Duodenal mucosa (tissue), 2 donors: ENCODE data around the gene KATNAL1.
"Not testable (repeated sequence)": the region's sequence is repeated elsewhere in the genome, so short reads cannot be mapped to it uniquely, and the experiment has no call there.

Experiments
- H3K27ac ChIP-seq: one replicate; pipeline ENCODE4 v1.7.0; 2013; ENCODE audit warnings: low read depth, low read length
- H3K27me3 ChIP-seq, 2 donors: one replicate each; pipeline ENCODE4 v1.7.0; 2013; ENCODE audit warnings: low read length in 2 of 2, control low read depth in 1 of 2; ENCODE audit not compliant: insufficient read depth in 2 of 2, control insufficient read depth in 1 of 2
- H3K36me3 ChIP-seq, 2 donors: one replicate each; pipeline ENCODE4 v1.7.0; 2013; ENCODE audit warnings: low read length in 2 of 2, control low read depth in 1 of 2; ENCODE audit not compliant: insufficient read depth in 2 of 2, control insufficient read depth in 1 of 2
- H3K4me1 ChIP-seq, 2 donors: one replicate each; pipeline ENCODE4 v1.7.0; 2013; ENCODE audit warnings: low read length in 2 of 2, control low read depth in 1 of 2; ENCODE audit not compliant: insufficient read depth in 2 of 2, control insufficient read depth in 1 of 2
- H3K4me3 ChIP-seq, 2 donors: one replicate each; pipeline ENCODE4 v1.7.0; 2013; ENCODE audit warnings: low read length in 2 of 2, low read depth in 1 of 2
- H3K9ac ChIP-seq, 2 donors: one replicate each; pipeline ENCODE4 v1.7.0; 2013; ENCODE audit warnings: low read length in 2 of 2, low read depth in 1 of 2
- H3K9me3 ChIP-seq, 2 donors: one replicate each; pipeline ENCODE4 v1.7.0; 2013; ENCODE audit warnings: low read length in 2 of 2, control low read depth in 1 of 2; ENCODE audit not compliant: control insufficient read depth in 1 of 2

KATNAL1 gene

GRCh38 chr13:30266756-30267155 is 40.6 kb downstream of the KATNAL1 start:
- Histone ChIP-seq H3K4me1 (no peaks in the 10 kb centered on the region), H3K36me3 (no peaks in the 10 kb centered on the region), H3K9ac (no peak overlapping the region)

GRCh38 chr13:30259149-30259733 is 48.1 kb downstream of the KATNAL1 start:
- not testable (repeated sequence) for H3K27me3 ChIP-seq, H3K4me1 ChIP-seq, H3K36me3 ChIP-seq, H3K27ac ChIP-seq, H3K9ac ChIP-seq, H3K9me3 ChIP-seq, H3K4me3 ChIP-seq

More at GRCh38 chr13:30266756-30267155, 40.6 kb downstream of the KATNAL1 start:
- H3K27me3 ChIP-seq, result no peaks in the 10 kb centered on the region
- no peak overlapping the region for H3K27ac ChIP-seq
- H3K9me3 ChIP-seq, result no peaks in the 10 kb centered on the region
- no peak overlapping the region for H3K4me3 ChIP-seq

DNA sequence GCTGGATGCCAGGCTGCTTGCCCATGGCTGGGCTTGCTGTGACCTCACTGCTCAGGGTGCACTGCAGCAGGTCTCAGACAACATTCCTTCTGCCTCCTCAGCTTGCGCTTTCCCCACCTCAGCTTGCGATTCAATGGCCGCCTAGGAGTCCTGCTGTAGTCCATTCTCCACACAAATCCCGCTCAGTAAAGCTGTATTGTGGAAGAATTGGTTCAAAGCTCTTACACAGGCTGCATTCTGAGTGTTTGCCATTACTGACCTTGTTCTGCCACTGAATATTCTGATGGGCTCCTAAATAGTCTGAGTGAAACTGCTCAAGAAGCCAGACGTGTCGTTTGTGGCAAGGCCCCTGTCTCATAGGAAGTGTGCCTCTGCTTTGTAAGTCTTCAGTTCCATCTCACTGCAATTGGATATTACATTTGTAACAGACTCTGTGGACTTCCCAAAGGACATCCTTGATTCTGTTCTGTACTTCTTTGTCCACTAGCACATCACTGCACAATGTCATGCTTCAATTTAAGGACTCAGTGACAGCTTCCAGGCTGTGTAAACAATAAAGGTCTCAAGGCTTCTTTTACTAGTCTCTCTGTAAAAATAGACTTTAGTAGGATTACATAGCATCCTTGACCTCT is 49.8 kb downstream of the KATNAL1 start:
- no peak overlapping the region for H3K27ac ChIP-seq
- no peak overlapping the region for H3K9ac ChIP-seq

DNA sequence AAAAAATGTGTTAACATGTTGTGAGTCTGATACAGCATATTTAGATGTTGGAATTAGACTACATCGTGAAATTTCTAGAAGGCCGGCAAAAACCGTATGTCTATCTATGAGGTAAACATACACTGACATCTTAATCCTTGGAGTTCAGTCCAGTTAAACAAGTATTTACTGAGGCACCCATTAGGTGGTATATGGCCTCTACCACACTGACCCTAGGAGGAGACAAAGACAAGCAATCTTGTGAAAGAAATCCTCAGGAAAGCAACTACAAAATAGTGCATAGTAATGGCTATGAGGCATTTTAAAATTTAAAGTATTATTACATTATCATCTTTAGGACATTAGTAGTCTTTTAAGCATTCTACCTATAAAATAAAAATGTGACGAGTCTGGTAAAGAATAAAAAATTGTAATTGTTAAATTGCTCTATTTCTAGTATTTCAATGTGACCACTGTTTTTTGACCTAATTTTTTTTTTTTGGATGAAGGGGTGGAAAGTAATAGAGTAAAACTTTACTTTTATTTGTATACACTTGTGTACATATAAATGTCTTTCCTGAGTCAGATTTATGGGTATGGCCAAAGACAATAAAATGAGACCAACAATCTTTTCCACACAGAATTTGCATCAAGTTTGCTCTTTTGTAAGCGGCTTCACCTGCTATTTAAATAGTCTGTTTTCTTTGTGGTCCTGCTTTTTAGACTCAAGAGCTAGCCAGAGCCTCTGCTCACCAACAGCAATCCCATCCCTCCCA is 50.5 kb downstream of the KATNAL1 start:
- Histone ChIP-seq H3K9me3 (no peaks in the 10 kb centered on the region), H3K9ac (no peak overlapping the region), H3K4me1 (no peaks in the 10 kb centered on the region), H3K27me3 (no peaks in the 10 kb centered on the region), H3K27ac (no peak overlapping the region), H3K36me3 (no peaks in the 10 kb centered on the region), H3K4me3 (no peak overlapping the region)

More for the DNA sequence above, 49.8 kb downstream of the KATNAL1 start:
- Histone ChIP-seq H3K9me3 (no peaks in the 10 kb centered on the region), H3K4me3 (no peak overlapping the region), H3K36me3 (no peaks in the 10 kb centered on the region), H3K4me1 (no peaks in the 10 kb centered on the region), H3K27me3 (no peaks in the 10 kb centered on the region)

DNA sequence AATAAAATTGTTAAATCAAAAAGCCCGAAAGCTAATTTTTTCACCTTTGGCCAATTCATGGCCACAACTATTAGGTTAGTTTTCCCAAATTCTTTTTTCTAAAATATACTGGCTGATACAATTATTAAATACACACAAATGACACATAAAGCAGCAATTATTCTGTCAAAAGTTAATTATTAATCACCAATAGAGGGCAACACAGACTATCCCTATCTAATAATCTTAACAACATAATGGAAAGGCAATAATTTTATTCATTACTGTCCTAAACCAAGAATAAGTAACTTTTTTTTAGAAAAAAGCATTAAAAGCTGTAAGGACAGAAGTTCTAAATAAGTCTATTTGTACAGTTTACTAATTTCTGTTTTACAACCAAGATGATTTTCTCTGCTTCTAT is 51.7 kb downstream of the KATNAL1 start:
- Histone ChIP-seq H3K36me3 (no peaks in the 10 kb centered on the region), H3K4me3 (no peak overlapping the region), H3K9me3 (no peaks in the 10 kb centered on the region), H3K9ac (no peak overlapping the region), H3K27ac (no peak overlapping the region), H3K4me1 (no peaks in the 10 kb centered on the region), H3K27me3 (no peaks in the 10 kb centered on the region)

DNA sequence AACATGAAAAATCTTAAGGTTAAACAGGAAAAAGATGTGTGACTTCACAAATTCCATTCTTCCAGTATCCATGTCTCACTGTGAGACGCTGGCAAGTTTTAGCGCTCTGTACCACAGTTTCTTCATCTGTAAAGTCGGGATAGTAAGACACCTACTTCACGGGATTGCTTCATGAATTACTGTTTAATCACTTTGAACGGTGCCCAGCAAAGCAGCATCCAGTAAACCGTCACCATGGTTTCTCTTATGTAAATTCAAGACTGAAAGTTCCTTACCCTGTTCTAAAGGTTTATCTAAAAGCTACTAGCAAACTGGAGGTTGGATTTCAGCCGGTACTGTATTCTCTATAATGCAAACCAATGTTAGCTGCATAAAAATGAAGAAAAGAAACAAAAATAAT is 53.5 kb downstream of the KATNAL1 start:
- Histone ChIP-seq H3K4me1 (no peaks in the 10 kb centered on the region), H3K36me3 (no peaks in the 10 kb centered on the region)

GRCh38 chr13:30247406-30247805 is 59.9 kb downstream of the KATNAL1 start:
- no peaks in the 10 kb centered on the region for H3K27me3 ChIP-seq
- H3K9ac ChIP-seq, result no peak overlapping the region
- H3K4me3 ChIP-seq, result no peak overlapping the region
- H3K9me3 ChIP-seq, result peaks cover 3 to 7% of the 10 kb centered on the region in 2 donors
- no peaks in the 10 kb centered on the region for H3K4me1 ChIP-seq
- no peaks in the 10 kb centered on the region for H3K36me3 ChIP-seq
- no peak overlapping the region for H3K27ac ChIP-seq

More for the DNA sequence above, 53.5 kb downstream of the KATNAL1 start:
- H3K27ac ChIP-seq, result no peak overlapping the region
- H3K4me3 ChIP-seq, result no peak overlapping the region
- no peak overlapping the region for H3K9ac ChIP-seq
- H3K9me3 ChIP-seq, result peaks cover 3 to 7% of the 10 kb centered on the region in 2 donors
- H3K27me3 ChIP-seq, result no peaks in the 10 kb centered on the region

DNA sequence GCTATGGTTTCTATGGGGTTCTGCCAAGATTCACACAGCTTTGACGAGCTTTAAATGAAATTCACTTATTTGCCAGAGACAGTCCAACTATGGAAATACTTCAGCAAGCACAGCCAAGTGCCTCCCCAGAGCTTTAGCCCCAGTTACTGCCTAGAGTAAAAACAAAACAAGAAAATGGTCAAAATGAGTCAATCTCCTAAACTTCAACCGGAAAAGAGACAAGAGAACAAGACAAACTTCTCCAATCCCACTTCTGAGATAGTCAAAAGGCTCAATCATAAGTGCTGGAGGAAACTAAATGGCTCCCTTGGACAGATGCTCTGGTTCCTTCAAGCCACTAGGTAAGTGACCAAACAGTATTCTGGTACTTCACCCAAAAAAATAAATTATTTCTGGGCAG is 65.8 kb downstream of the KATNAL1 start:
- Histone ChIP-seq H3K9me3 (no peaks in the 10 kb centered on the region), H3K36me3 (no peaks in the 10 kb centered on the region), H3K27me3 (no peaks in the 10 kb centered on the region), H3K9ac (no peak overlapping the region), H3K27ac (no peak overlapping the region), H3K4me1 (no peaks in the 10 kb centered on the region), H3K4me3 (no peak overlapping the region)

- Histone ChIP-seq H3K4me1 (no peaks in the 10 kb centered on the region), H3K9ac (no peak overlapping the region), H3K27me3 (no peaks in the 10 kb centered on the region), H3K27ac (no peak overlapping the region), H3K4me3 (no peak overlapping the region), H3K36me3 (no peaks in the 10 kb centered on the region), H3K9me3 (no peaks in the 10 kb centered on the region)
Observed at GRCh38 chr13:30240608-30241007, 66.7 kb downstream of the KATNAL1 start.

GRCh38 chr13:30235216-30235615 is 72.1 kb downstream of the KATNAL1 start:
- no peaks in the 10 kb centered on the region for H3K27me3 ChIP-seq
- no peak overlapping the region for H3K9ac ChIP-seq
- no peaks in the 10 kb centered on the region for H3K4me1 ChIP-seq
- no peak overlapping the region for H3K4me3 ChIP-seq
- no peaks in the 10 kb centered on the region for H3K9me3 ChIP-seq
- H3K36me3 ChIP-seq, result peaks cover 0 to 3% of the 10 kb centered on the region in 2 donors
- no peak overlapping the region for H3K27ac ChIP-seq
